GM12873 (cell line): Measurements from ENCODE around the gene ACTN3.

Experiments
- TF ChIP-seq, protein P1 (sequence below): IDR thresholded peaks from 2 replicates; pipeline ENCODE4 v1.5.1; 2012; ENCODE audit warnings: low read depth, mild to moderate bottlenecking, moderate library complexity, low read length, control low read depth; ENCODE audit not compliant: insufficient read depth; ENCODE audit errors: missing control alignments

The ACTN3 gene

DNA sequence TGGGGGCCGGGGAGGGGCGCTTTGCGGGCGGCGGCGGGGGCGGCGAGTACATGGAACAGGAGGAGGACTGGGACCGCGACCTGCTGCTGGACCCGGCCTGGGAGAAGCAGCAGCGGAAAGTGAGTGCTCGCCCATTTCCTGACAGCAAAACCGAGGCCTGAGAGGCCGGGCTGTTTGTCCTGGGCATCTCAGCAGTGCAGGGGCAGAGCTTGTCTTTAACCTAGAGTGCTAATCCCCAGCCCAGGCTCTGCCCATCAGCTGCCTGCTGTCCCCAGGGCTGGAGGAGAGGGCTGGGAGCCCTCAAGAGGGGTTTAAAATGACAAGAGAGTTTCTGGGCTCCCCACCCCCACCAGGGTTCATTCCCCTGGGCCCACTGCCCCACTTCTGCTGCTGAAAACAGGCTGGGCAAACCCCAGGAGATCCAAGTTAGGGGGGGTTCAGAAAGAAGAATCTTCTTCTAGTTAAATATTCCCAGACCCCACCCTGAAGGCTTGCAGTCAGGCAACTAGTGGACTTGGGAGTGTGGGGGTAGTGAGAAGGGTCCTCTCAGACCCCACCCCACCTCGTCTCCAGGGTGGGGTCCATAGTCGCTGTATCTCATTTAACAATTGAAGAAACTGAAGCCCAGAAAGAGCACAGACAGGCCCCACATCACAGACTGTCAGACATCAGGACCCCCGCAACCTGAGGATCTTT lies 411 bp downstream of the ACTN3 start:
- TF ChIP-seq, protein P1, sequence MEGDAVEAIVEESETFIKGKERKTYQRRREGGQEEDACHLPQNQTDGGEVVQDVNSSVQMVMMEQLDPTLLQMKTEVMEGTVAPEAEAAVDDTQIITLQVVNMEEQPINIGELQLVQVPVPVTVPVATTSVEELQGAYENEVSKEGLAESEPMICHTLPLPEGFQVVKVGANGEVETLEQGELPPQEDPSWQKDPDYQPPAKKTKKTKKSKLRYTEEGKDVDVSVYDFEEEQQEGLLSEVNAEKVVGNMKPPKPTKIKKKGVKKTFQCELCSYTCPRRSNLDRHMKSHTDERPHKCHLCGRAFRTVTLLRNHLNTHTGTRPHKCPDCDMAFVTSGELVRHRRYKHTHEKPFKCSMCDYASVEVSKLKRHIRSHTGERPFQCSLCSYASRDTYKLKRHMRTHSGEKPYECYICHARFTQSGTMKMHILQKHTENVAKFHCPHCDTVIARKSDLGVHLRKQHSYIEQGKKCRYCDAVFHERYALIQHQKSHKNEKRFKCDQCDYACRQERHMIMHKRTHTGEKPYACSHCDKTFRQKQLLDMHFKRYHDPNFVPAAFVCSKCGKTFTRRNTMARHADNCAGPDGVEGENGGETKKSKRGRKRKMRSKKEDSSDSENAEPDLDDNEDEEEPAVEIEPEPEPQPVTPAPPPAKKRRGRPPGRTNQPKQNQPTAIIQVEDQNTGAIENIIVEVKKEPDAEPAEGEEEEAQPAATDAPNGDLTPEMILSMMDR, result no peak

DNA sequence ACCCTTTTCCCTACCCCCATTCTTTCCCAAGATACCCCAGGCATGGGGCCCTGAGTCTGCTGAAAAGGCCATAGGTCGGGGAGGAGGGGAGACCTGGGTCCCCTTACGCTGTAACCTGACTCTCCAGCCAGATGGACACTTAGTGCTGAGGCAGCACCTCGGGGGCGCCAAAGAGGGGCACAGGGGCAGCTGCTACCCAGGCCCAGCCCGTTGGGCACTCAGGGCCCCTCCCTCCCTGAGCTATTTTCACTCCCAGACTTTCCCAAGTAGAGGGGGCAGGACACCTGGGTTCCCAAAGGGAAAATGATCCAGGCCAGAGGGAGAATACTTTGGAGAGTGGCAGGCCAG lies 933 bp downstream of the ACTN3 start:
- TF ChIP-seq, protein P1, result no peak

DNA sequence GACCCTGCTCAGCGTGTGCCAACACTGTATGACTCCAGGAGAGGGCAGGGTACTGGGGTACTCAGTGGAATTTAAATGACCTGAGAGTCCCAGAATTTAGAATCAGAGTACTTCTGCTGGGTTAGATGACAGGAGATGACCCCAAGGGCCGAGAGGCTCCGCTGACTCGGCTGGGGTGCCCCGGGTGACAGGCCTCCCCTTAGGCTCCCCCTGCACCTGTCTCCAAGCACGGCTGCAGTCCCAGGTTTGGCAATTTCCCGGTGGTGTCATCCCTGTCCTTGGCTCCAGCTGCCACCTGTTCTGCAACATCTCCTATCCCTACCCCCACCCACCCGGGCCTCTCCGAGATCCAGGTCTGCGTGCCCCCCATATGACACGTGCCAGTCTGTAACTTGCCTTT lies 1.3 kb downstream of the ACTN3 start:
- TF ChIP-seq, protein P1, result no peak

DNA sequence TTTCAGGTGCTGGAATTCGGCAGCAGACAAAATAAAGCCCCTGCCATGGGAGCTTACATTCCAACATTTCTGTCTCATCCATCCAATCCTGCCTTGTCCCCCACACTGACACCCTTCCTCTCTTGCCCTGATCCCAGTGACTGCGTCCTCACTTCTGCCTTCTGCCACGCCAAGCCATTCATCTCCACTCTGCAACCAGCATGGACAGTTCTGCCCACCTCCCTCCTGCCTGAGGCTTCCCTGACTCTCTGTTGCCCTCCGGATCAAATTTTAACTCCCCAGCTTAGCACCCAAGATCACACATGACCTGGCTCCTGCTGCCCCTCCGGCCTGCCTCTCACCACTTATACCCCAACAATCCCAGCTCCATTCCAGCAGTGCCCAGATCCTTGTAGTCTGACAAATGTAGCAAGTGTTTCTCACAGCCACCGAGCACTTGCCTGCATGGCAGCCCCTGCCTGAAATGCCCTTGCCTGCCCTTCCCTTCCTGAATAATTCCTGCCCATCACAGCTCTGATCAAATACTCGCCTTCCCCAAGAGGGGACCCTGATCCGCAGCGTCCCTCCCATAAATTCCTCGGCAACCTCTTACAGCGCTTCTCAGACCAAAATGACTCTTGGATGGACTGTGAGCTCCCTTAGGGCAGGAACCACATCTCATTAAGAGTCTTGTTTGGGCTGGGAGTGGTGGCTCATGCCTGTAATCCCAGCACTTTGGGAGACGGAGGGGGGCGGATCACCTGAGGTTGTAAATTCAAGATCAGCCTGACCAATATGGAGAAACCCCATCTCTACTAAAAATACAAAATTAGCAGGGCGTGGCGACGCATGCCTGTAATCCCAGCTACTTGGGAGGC lies 2.3 kb downstream of the ACTN3 start:
- TF ChIP-seq, protein P1, result no peak

DNA sequence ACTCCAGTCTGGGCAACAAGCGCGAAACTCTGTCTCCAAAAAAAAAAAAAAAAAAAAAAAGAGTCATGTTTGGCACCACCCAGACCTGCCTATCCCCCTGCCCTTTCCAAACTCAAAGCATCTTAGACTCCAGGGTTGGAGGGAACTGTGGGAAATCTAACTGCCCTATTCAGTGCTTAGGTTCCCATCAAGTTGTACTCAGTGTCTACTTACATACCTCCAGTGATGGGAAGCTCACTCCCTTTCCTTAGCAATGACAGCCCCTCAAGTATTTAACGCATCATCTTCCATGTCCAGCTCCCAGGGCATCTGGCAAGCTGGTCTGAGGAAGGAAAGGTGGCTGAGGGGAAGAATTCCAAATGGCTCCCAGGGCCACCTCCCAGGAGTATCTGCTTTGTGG lies 3.0 kb downstream of the ACTN3 start:
- TF ChIP-seq, protein P1, result no peak

DNA sequence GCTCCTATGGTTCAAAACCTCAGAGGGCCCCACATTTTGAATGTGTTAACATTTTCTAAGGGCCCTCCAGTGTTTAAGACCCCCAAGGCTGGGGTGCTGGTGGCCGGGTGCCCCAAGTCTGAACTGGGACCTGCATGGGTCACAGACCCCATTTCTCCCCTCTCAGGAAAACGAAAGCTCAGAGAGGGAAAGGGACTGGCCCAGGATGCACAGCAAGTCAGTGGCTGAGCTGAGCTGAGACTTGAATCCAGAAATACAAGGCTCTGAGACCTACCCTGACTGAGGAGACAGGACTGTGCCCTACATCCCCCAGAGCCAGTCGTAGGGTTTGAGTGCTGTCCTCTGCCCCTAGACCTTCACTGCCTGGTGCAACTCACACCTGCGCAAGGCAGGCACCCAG lies 4.2 kb downstream of the ACTN3 start:
- TF ChIP-seq, protein P1, result no peak

DNA sequence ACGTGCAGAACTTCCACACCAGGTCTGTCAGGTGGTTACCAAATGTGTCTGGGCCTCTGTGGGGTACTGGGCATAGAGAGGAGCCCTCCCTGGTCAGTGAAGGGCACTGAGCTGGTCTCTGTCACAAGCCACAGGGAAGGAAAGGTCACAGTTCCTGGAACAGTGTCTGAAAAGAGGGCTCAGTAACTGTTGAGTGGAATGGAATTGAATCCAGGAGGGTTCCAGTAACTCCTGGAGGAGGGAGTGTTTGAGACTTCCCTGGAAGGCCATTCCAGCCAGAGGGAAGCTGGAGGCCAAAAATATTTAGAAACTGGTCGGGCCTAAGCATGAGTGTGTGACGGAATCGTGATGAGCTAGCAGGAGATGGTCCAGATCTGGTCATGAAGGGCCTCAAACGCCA lies 7.9 kb downstream of the ACTN3 start:
- TF ChIP-seq, protein P1, result no peak
